ENCODE results near the gene NPW.

The NPW gene

DNA sequence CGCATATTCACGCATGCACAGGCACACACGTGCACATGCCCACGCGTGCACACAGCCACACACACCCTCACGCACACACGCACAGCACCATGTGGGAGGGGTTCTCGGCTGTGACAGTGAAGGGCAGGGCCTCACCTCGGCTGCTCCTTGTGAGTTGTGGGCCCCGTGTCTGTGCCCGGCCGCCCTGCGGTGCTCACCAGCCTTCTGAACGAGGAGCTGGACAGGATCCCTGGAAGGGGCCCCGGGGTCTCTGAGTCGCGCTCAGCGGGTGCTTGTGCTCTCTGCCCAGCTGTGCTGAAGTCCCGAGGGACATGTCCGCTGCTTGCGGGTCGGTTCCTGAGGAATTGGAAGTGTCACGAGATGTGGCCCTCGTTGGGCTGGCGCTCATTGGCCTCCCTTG, 44.3 kb downstream of the NPW start:
- ChIA-PET CTCF (interaction anchor here (0.7 kb wide), 1 partner anchor 92 kb away, joined by 3 read pairs; no protein-coding TSS in a partner anchor), POLR2A (interaction anchor here (0.9 to 3.2 kb wide), 2 partner anchors 13 to 16 kb away, joined by 3 to 15 read pairs; partner anchors contain the start of genes NTHL1 and TSC2)
- DNase-seq (ENCODE audit: extremely low spot score): no peak
- no peak for TF ChIP-seq ZNF384 (IDR thresholded peaks at IDR 0.05)

DNA sequence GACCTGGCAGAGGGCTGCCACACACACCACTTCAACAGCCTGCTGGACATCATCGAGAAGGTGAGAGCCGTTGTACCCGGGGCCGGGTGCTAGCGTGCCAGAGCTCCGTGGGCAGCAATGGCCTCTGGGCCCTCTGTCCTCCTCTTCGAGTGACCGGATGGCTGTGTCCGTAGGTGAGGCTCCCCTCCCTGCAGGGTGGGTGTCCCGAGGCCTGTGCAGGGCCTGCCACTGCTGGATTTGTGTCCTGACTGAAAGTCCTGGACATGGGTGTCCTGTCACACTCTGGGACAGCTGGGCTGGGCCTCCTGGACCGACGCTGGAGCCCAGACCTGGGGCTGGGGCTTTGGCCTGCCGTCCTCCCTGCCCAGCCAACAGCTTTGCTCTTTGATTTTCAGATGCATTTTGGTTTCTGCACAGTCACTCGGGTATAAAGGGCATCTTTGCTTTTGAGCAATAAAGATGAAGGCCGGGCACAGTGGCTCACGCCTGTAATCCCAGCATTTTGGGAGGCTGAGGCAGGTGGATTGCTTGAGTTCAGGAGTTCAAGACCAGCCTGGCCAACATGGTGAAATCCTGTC, 44.9 kb downstream of the NPW start:
- DNase-seq (ENCODE audit: extremely low spot score): no peak
- TF ChIP-seq BHLHE40 (IDR thresholded peaks at IDR 0.05; ENCODE audit: borderline replicate concordance) (no peak), HDGF (IDR thresholded peaks at IDR 0.05; ENCODE audit: borderline replicate concordance) (no peak), SP1 (IDR thresholded peaks at IDR 0.05) (no peak), FOXK2 (IDR thresholded peaks at IDR 0.05) (no peak), L3MBTL2 (conservative IDR thresholded peaks at IDR 0.05) (no peak), ELF4 (IDR thresholded peaks at IDR 0.05) (no peak), ARNT (IDR thresholded peaks at IDR 0.05) (no peak), CTBP1 (IDR thresholded peaks at IDR 0.05; ENCODE audit: borderline replicate concordance) (no peak), FOXA1 (IDR thresholded peaks at IDR 0.05) (no peak), NFRKB (IDR thresholded peaks at IDR 0.05) (no peak), SUZ12 (IDR thresholded peaks at IDR 0.05) (no peak), FOXM1 (IDR thresholded peaks at IDR 0.05; ENCODE audit: borderline replicate concordance) (no peak)
- TF ChIP-seq, protein P1, sequence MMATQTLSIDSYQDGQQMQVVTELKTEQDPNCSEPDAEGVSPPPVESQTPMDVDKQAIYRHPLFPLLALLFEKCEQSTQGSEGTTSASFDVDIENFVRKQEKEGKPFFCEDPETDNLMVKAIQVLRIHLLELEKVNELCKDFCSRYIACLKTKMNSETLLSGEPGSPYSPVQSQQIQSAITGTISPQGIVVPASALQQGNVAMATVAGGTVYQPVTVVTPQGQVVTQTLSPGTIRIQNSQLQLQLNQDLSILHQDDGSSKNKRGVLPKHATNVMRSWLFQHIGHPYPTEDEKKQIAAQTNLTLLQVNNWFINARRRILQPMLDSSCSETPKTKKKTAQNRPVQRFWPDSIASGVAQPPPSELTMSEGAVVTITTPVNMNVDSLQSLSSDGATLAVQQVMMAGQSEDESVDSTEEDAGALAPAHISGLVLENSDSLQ (IDR thresholded peaks at IDR 0.05): no peak
- CTCF ChIA-PET: no interaction called here
- POLR2A ChIA-PET: interaction anchor here (0.9 to 3.2 kb wide), 2 partner anchors 12 to 17 kb away, joined by 3 to 15 read pairs; partner anchors contain the start of genes NTHL1 and TSC2

DNA sequence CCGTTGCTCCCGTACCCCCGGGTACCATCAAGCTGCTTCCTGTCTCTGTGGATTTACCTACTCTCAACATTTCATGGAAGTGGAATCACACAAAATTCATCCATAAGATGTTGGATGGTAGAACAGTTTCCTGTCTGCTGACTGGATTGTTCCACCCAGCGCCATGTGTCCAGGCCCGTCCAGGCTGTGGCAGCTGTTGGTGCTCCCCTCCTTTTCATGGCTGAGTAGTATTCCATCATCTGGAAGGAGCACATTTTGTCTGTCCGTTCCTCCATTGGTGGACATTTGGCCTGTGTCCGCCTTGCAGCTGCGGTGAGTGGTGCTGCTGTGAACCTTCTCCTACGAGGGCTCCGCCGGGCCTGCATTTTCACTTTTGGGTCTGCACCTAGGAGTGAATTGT, 46.6 kb downstream of the NPW start:
- ChIA-PET CTCF (no interaction called here), POLR2A (no interaction called here)
- TF ChIP-seq ELF4 (IDR thresholded peaks at IDR 0.05) (no peak), BHLHE40 (IDR thresholded peaks at IDR 0.05; ENCODE audit: borderline replicate concordance) (no peak), NFRKB (IDR thresholded peaks at IDR 0.05) (no peak)
- no peak for DNase-seq (ENCODE audit: extremely low spot score)

Data from HEK293T (cell line).